OCI-LY3 (cell line): ENCODE results near the gene EIF2A.

Source experiments
- H2AFZ ChIP-seq: fragments of 200-600, 300-600 bp; shearing (Covaris generic); 2 replicates; pipeline ENCODE4 v1.6.0; 2014; ENCODE audit warnings: antibody characterized with exemption, low read depth, low read length
- H3K27ac ChIP-seq: fragments of 200-600, 300-600 bp; sonication (generic); 2 replicates; pipeline ENCODE4 v1.5.1; 2014; ENCODE audit warnings: mild to moderate bottlenecking, low read length, moderate library complexity, mixed read lengths
- H3K27me3 ChIP-seq: fragments of 200-600, 300-600 bp; sonication (generic); 2 replicates; pipeline ENCODE4 v1.6.1; 2014; ENCODE audit warnings: low read depth, low read length, mixed read lengths
- H3K36me3 ChIP-seq: fragments of 200-600, 300-600 bp; sonication (generic); replicated peaks from 2 replicates; pipeline ENCODE3; 2014; ENCODE audit warnings: low read depth, low read length, mixed read lengths
- H3K4me1 ChIP-seq: fragments of 300-600, 200-600 bp; sonication (generic); 2 replicates; pipeline ENCODE4 v1.6.1; 2014; ENCODE audit warnings: low read length, mixed read lengths
- H3K4me2 ChIP-seq: fragments of 200-600, 300-600 bp; sonication (generic); 2 replicates; pipeline ENCODE4 v1.6.1; 2014; ENCODE audit warnings: low read length, mixed read lengths
- H3K4me3 ChIP-seq: fragments of 300-600, 200-600 bp; sonication (generic); 2 replicates; pipeline ENCODE4 v1.5.1; 2014; ENCODE audit warnings: antibody characterized with exemption, mild to moderate bottlenecking, low read length, moderate library complexity
- H3K79me2 ChIP-seq: fragments of 300-600, 200-600 bp; shearing (Covaris generic); 2 replicates; pipeline ENCODE4 v1.6.1; 2014; ENCODE audit warnings: mild to moderate bottlenecking, low read length, mixed read lengths
- H3K9ac ChIP-seq: fragments of 300-600, 200-600 bp; shearing (Covaris generic); 2 replicates; pipeline ENCODE4 v1.6.0; 2014; ENCODE audit warnings: mild to moderate bottlenecking, low read length, moderate library complexity
- H3K9me3 ChIP-seq: fragments of 200-600, 300-600 bp; shearing (Covaris generic); 2 replicates; pipeline ENCODE4 v1.6.1; 2014; ENCODE audit warnings: low read length, mixed read lengths; ENCODE audit not compliant: insufficient read depth
- H4K20me1 ChIP-seq: fragments of 200-600, 300-600 bp; sonication (generic); 2 replicates; pipeline ENCODE4 v1.6.1; 2016; ENCODE audit warnings: low read length, mixed read lengths; ENCODE audit not compliant: insufficient read depth
- EZH2phosphoT487 ChIP-seq: fragments of 200-600 bp; shearing (Covaris generic); IDR thresholded peaks from 2 replicates; pipeline ENCODE4 v1.6.1; 2018; ENCODE audit warnings: antibody characterized with exemption, mixed run types, low read depth
- TF ChIP-seq, protein P1 (sequence below): fragments of 200-600, 300-600 bp; sonication (generic); IDR thresholded peaks from 2 replicates; pipeline ENCODE4 v1.5.1; 2014; ENCODE audit warnings: antibody characterized with exemption, low read length, low read depth

The EIF2A gene

DNA sequence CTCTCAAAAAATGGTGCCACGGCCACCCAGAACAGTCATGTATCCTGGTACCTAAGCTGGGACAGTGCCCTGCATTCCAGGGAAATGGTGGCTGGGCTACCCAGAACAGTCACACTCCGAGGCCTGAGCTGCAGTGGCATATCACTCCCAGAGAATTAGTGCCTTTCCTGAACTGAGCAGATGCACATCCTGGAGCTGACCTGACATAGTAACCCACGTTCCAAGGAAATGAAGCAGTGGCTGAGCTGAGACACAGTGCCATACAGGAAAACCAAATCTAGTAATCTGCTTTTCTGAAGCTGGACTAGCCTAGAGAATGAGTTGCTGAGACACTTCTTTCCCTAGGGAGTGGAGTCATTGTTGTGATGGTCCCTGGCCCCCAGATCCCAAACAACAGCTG lies 42.1 kb upstream of the EIF2A start:
- Histone ChIP-seq H3K9ac (no peak overlapping the region), H3K4me2 (no peak overlapping the region), H3K27me3 (no peaks in the 10 kb centered on the region), H4K20me1 (no peaks in the 10 kb centered on the region), H3K27ac (no peak overlapping the region), H3K4me3 (no peak overlapping the region), H3K79me2 (no peaks in the 10 kb centered on the region), H3K9me3 (no peaks in the 10 kb centered on the region), H3K36me3 (no peaks in the 10 kb centered on the region), H3K4me1 (no peaks in the 10 kb centered on the region), H2AFZ (no peak overlapping the region)
- TF ChIP-seq, protein P1, sequence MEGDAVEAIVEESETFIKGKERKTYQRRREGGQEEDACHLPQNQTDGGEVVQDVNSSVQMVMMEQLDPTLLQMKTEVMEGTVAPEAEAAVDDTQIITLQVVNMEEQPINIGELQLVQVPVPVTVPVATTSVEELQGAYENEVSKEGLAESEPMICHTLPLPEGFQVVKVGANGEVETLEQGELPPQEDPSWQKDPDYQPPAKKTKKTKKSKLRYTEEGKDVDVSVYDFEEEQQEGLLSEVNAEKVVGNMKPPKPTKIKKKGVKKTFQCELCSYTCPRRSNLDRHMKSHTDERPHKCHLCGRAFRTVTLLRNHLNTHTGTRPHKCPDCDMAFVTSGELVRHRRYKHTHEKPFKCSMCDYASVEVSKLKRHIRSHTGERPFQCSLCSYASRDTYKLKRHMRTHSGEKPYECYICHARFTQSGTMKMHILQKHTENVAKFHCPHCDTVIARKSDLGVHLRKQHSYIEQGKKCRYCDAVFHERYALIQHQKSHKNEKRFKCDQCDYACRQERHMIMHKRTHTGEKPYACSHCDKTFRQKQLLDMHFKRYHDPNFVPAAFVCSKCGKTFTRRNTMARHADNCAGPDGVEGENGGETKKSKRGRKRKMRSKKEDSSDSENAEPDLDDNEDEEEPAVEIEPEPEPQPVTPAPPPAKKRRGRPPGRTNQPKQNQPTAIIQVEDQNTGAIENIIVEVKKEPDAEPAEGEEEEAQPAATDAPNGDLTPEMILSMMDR, result no peak
- TF ChIP-seq EZH2phosphoT487, result no peak

DNA sequence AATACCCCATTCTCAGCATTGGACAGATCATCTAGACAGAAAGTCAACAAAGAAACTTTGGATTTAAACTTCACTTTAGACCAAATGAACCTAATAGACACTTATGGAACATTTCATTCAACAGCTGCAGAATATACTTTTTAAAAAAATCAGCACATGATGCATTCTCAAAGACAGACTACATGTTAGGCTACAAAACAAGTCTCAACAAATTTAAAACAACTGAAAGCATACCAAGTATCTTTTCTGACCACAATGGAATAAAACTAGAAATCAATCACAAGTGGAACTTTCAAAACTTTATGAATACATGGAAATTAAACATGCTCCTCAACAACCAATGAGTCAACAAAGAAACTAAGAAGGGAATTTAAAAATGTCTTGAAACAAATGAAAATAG lies 38.2 kb upstream of the EIF2A start:
- Histone ChIP-seq H2AFZ (no peak overlapping the region), H3K27ac (no peak overlapping the region), H3K4me3 (no peak overlapping the region), H3K79me2 (no peaks in the 10 kb centered on the region), H3K36me3 (no peaks in the 10 kb centered on the region), H4K20me1 (no peaks in the 10 kb centered on the region), H3K9ac (no peak overlapping the region), H3K4me1 (no peaks in the 10 kb centered on the region), H3K4me2 (no peak overlapping the region), H3K27me3 (no peaks in the 10 kb centered on the region), H3K9me3 (no peaks in the 10 kb centered on the region)
- no peak for TF ChIP-seq EZH2phosphoT487
- TF ChIP-seq, protein P1, result no peak

- no peaks in the 10 kb centered on the region for H3K27me3 ChIP-seq
- no peak overlapping the region for H3K4me3 ChIP-seq
- H2AFZ ChIP-seq, result no peak overlapping the region
- no peaks in the 10 kb centered on the region for H3K4me1 ChIP-seq
- no peaks in the 10 kb centered on the region for H4K20me1 ChIP-seq
- no peaks in the 10 kb centered on the region for H3K79me2 ChIP-seq
- no peak overlapping the region for H3K9ac ChIP-seq
- H3K36me3 ChIP-seq, result no peaks in the 10 kb centered on the region
- no peaks in the 10 kb centered on the region for H3K9me3 ChIP-seq
- H3K27ac ChIP-seq, result no peak overlapping the region
- TF ChIP-seq, protein P1, result no peak
- TF ChIP-seq EZH2phosphoT487, result no peak
- H3K4me2 ChIP-seq, result no peak overlapping the region
Measured at GRCh38 chr3:150509780-150510179, 36.8 kb upstream of the EIF2A start.

GRCh38 chr3:150511122-150511821 lies 35.3 kb upstream of the EIF2A start:
- H3K27me3 ChIP-seq, result no peaks in the 10 kb centered on the region
- H3K9me3 ChIP-seq, result no peaks in the 10 kb centered on the region
- H3K27ac ChIP-seq, result no peak overlapping the region
- no peak overlapping the region for H3K4me3 ChIP-seq
- H3K36me3 ChIP-seq, result no peaks in the 10 kb centered on the region
- no peak overlapping the region for H2AFZ ChIP-seq
- no peak overlapping the region for H3K9ac ChIP-seq
- H3K79me2 ChIP-seq, result no peaks in the 10 kb centered on the region
- TF ChIP-seq, protein P1, result no peak
- TF ChIP-seq EZH2phosphoT487, result no peak
- no peaks in the 10 kb centered on the region for H4K20me1 ChIP-seq
- H3K4me1 ChIP-seq, result no peaks in the 10 kb centered on the region
- no peak overlapping the region for H3K4me2 ChIP-seq
